Lung (tissue), 12 donors: ENCODE measurements around the gene PELI3. TPM values are rescaled to one million over a fixed set of nuclear protein-coding genes. Genes with fewer than 3 reads are reported as not detected.

Source experiments
- ATAC-seq: fragments of 200-7000 bp; cut with Tn5 transposase; one replicate; pipeline ENCODE4 v1.9.1; 2020; ENCODE audit warnings: moderate number of reproducible peaks; ENCODE audit not compliant: insufficient read depth, low FRiP score
- DNase-seq, 3 donors: peaks; one replicate each; pipeline ENCODE4 v3.0.0-alpha.2; 2013 to 2017
- H3K27ac ChIP-seq, 2 donors: one replicate each; pipeline ENCODE4 v1.5.1; 2013; ENCODE audit warnings: mild to moderate bottlenecking in 2 of 2, moderate library complexity in 2 of 2, control low read depth in 1 of 2, inconsistent platforms in 1 of 2, low read depth in 1 of 2, low read length in 1 of 2
- H3K27me3 ChIP-seq, 3 donors: one replicate each; pipeline ENCODE4 v1.5.1; 2013; ENCODE audit warnings: low read length in 2 of 3; ENCODE audit not compliant: control insufficient read depth in 3 of 3, insufficient read depth in 3 of 3
- H3K36me3 ChIP-seq, 4 donors: one replicate each; pipeline ENCODE4 v1.5.1; 2013; ENCODE audit warnings: low read length in 4 of 4, mild to moderate bottlenecking in 1 of 4, moderate library complexity in 1 of 4; ENCODE audit not compliant: control insufficient read depth in 4 of 4, insufficient read depth in 4 of 4
- H3K4me1 ChIP-seq, 5 donors: one replicate each; pipeline ENCODE4 v1.5.1; 2013; ENCODE audit warnings: low read length in 5 of 5, mild to moderate bottlenecking in 2 of 5, moderate library complexity in 1 of 5; ENCODE audit not compliant: control insufficient read depth in 5 of 5, insufficient read depth in 5 of 5
- H3K4me3 ChIP-seq: one replicate; pipeline ENCODE4 v1.5.1; 2013; ENCODE audit warnings: mild to moderate bottlenecking, control low read depth, moderate library complexity
- H3K9ac ChIP-seq, 2 donors: one replicate each; pipeline ENCODE4 v1.5.1; 2013; ENCODE audit warnings: low read length in 2 of 2, control low read depth in 1 of 2; ENCODE audit not compliant: insufficient read depth in 1 of 2
- H3K9me3 ChIP-seq, 4 donors: one replicate each; pipeline ENCODE4 v1.5.1; 2013; ENCODE audit warnings: low read length in 3 of 4, mild to moderate bottlenecking in 1 of 4, moderate library complexity in 1 of 4; ENCODE audit not compliant: control insufficient read depth in 4 of 4, insufficient read depth in 3 of 4
- CTCF ChIP-seq: IDR thresholded peaks from 2 replicates; pipeline ENCODE4 v1.5.1; 2012; ENCODE audit warnings: mild to moderate bottlenecking; ENCODE audit errors: control extremely low read depth, extremely low read depth
- WGBS, 2 donors: extraction: QIAGEN DNeasy Blood & Tissue Kit; methylation state at CpG; one replicate each; pipeline ENCODE4 v1.1.7; 2013; 5-methylcytosine and 5-hydroxymethylcytosine counted together
- polyA plus RNA-seq, 2 donors: library from polyadenylated mRNA; stranded (reverse); fragments of 200-250 nt; gene quantifications; one replicate each; pipeline ENCODE4 v1.2.1, GENCODE V29; 2013
- total RNA-seq, 2 donors: library from RNA; depleted of rRNA in 1 of 2; stranded (reverse); fragments of >200 nt in 1 of 2; gene quantifications; one replicate each; pipeline ENCODE4 v1.2.1, GENCODE V29; 2014 to 2021
- donor health status: control.
- donor health status: control.
- donor health status: Bipolar disorder and iron deficiency.
- donor health status: healthy.
- donor health status: DM: yes; HTN: yes; CAD: no.

PELI3 gene
- total and polyA plus RNA-seq, 4 donors: 4.9 to 12.6 (median 7.5) TPM

- Histone ChIP-seq H3K9ac (peak overlapping the region; percentile 27 to 55), H3K9me3 (no peaks in the 10 kb centered on the region), H3K27ac (no peak overlapping the region), H3K27me3 (no peaks in the 10 kb centered on the region), H3K4me1 (peaks cover 0 to 11% (median 6%) of the 10 kb centered on the region in 5 donors), H3K36me3 (peaks cover 0 to 8% (median 6%) of the 10 kb centered on the region in 4 donors), H3K4me3 (peak overlapping the region; percentile 43)
- no peak for TF ChIP-seq CTCF
- DNase-seq (peak; percentile 31 to 40 (median 32)), ATAC-seq (no peak)
- WGBS, 2 donors: 38 to 41% methylated on average over 6 of the region's 6 CpGs
Observed at GRCh38 chr11:66467756-66468155, 1.1 kb downstream of the PELI3 start.

- H3K9ac ChIP-seq: no peak overlapping the region
Observed at GRCh38 chr11:66468691-66469090, 2.0 kb downstream of the PELI3 start.

GRCh38 chr11:66469441-66469840 is 2.7 kb downstream of the PELI3 start:
- 78 to 100% methylated on average over 1 of the region's 1 CpG for WGBS, 2 donors
- no peak for ATAC-seq

More at GRCh38 chr11:66468691-66469090, 2.0 kb downstream of the PELI3 start:
- no peak for TF ChIP-seq CTCF
- no peak for DNase-seq
- no peak for ATAC-seq
- WGBS, 2 donors: 74 to 83% methylated on average over 6 of the region's 6 CpGs
- H3K27me3 ChIP-seq: no peaks in the 10 kb centered on the region
- H3K4me3 ChIP-seq: no peak overlapping the region
- peaks cover 0 to 11% (median 6%) of the 10 kb centered on the region in 5 donors for H3K4me1 ChIP-seq
- no peak overlapping the region for H3K27ac ChIP-seq
- no peaks in the 10 kb centered on the region for H3K9me3 ChIP-seq
- H3K36me3 ChIP-seq: peaks cover 0 to 9% (median 8%) of the 10 kb centered on the region in 4 donors

More at GRCh38 chr11:66469441-66469840, 2.7 kb downstream of the PELI3 start:
- Histone ChIP-seq H3K27me3 (no peaks in the 10 kb centered on the region), H3K36me3 (peaks cover 0 to 13% (median 10%) of the 10 kb centered on the region in 4 donors), H3K4me3 (no peak overlapping the region), H3K9me3 (no peaks in the 10 kb centered on the region), H3K9ac (no peak overlapping the region), H3K27ac (no peak overlapping the region), H3K4me1 (peaks cover 0 to 11% (median 6%) of the 10 kb centered on the region in 5 donors)
- DNase-seq: no peak
- TF ChIP-seq CTCF: no peak
